Cardiac muscle cell (in vitro differentiated cells and primary cell): ENCODE data around the gene CTCF. TPM values are rescaled to one million over a fixed set of nuclear protein-coding genes. Genes with fewer than 3 reads are reported as not detected.

Experiments used
- DNase-seq, 2 donors: peaks; one replicate each; pipeline versions ENCODE4 v3.0.0 to v3.0.0-alpha.2; 2010 to 2017; ENCODE audit warnings: low read depth in 1 of 2, low spot score in 1 of 2
- H3K27ac ChIP-seq: fragments of 200-600 bp; sonication (generic); 2 replicates; pipeline ENCODE4 v1.5.1; 2016
- H3K27me3 ChIP-seq: fragments of 200-600 bp; sonication (generic); 2 replicates; pipeline ENCODE4 v1.6.0; 2016; ENCODE audit warnings: control low read depth
- H3K36me3 ChIP-seq: fragments of 200-600 bp; sonication (generic); 2 replicates; pipeline ENCODE4 v1.5.1; 2016; ENCODE audit warnings: control low read depth
- H3K4me1 ChIP-seq: fragments of 200-600 bp; sonication (generic); 2 replicates; pipeline ENCODE4 v1.8.1; 2017; ENCODE audit warnings: low read depth, mild to moderate bottlenecking, mixed run types
- H3K4me3 ChIP-seq: fragments of 200-600 bp; sonication (generic); 2 replicates; pipeline ENCODE4 v1.5.1; 2016; ENCODE audit warnings: mild to moderate bottlenecking
- H3K9me3 ChIP-seq: fragments of 200-600 bp; sonication (generic); 2 replicates; pipeline ENCODE4 v1.5.1; 2017; ENCODE audit warnings: low read depth, mild to moderate bottlenecking, control low read depth
- CTCF ChIP-seq: IDR thresholded peaks from 2 replicates; pipeline ENCODE4 v1.5.1; 2012; ENCODE audit warnings: low read depth, mild to moderate bottlenecking, low read length
- polyA plus RNA-seq: library from polyadenylated mRNA; unstranded; fragments of >200 nt; fragmentation: Nextera tagmentation; extraction: Ambion mirVana; gene quantifications from 2 replicates; pipeline ENCODE4 v1.2.1, GENCODE V29; 2016
- total RNA-seq: library from RNA; depleted of rRNA; stranded (reverse); fragments of >200 nt; gene quantifications from 2 replicates; pipeline ENCODE4 v1.2.3, GENCODE V29; 2016

CTCF gene
- total and polyA plus RNA-seq, 2 experiments from 2014 or later, result 33.9 to 38.0 TPM

- no peaks in the 10 kb centered on the region for H3K9me3 ChIP-seq
- H3K27ac ChIP-seq, result no peak overlapping the region
- peak; percentile 52 to 61 for DNase-seq
- peak overlapping the region; percentile 42 for H3K4me3 ChIP-seq
- peaks cover 5% of the 10 kb centered on the region for H3K36me3 ChIP-seq
- no peak for TF ChIP-seq CTCF
- peaks cover 57% of the 10 kb centered on the region for H3K27me3 ChIP-seq
- peaks cover 6% of the 10 kb centered on the region for H3K4me1 ChIP-seq
Measured at GRCh38 chr16:67537636-67538591, 24.4 kb upstream of the CTCF start.

GRCh38 chr16:67538666-67539101 is 23.6 kb upstream of the CTCF start:
- no peak overlapping the region for H3K27ac ChIP-seq
- peak in 1 of 2 donors; percentile 90 for DNase-seq
- H3K4me1 ChIP-seq, result peaks cover 6% of the 10 kb centered on the region
- H3K27me3 ChIP-seq, result peaks cover 50% of the 10 kb centered on the region
- no peak for TF ChIP-seq CTCF
- H3K9me3 ChIP-seq, result no peaks in the 10 kb centered on the region
- H3K36me3 ChIP-seq, result peaks cover 5% of the 10 kb centered on the region
- H3K4me3 ChIP-seq, result peak overlapping the region; percentile 42

- Histone ChIP-seq H3K27me3 (peaks cover 47% of the 10 kb centered on the region), H3K27ac (no peak overlapping the region), H3K36me3 (peaks cover 5% of the 10 kb centered on the region), H3K4me1 (peaks cover 6% of the 10 kb centered on the region), H3K9me3 (no peaks in the 10 kb centered on the region), H3K4me3 (no peak overlapping the region)
- no peak for DNase-seq
- TF ChIP-seq CTCF, result no peak
Measured at GRCh38 chr16:67539271-67539670, 23.1 kb upstream of the CTCF start.

- peaks cover 5% of the 10 kb centered on the region for H3K36me3 ChIP-seq
- no peak for DNase-seq
Measured at GRCh38 chr16:67539691-67540635, 22.4 kb upstream of the CTCF start.

More at GRCh38 chr16:67539691-67540635, 22.4 kb upstream of the CTCF start:
- H3K9me3 ChIP-seq, result no peaks in the 10 kb centered on the region
- peaks cover 42% of the 10 kb centered on the region for H3K27me3 ChIP-seq
- H3K4me1 ChIP-seq, result peaks cover 6% of the 10 kb centered on the region
- no peak overlapping the region for H3K4me3 ChIP-seq
- TF ChIP-seq CTCF, result no peak
- H3K27ac ChIP-seq, result no peak overlapping the region
